ENCODE measurements around the gene MMRN1. TPM values are rescaled to one million over a fixed set of nuclear protein-coding genes. Genes with fewer than 3 reads are reported as not detected.

The MMRN1 gene
- total RNA-seq, 4 donors from 2014 or later, result 3.0 to 27.9 (median 8.0) TPM

GRCh38 chr4:89860971-89861370 lies 33.7 kb upstream of the MMRN1 start:
- intact Hi-C loops (cut with DNase I; ENCODE audit: low total_unique reads) (no loop called here), in situ Hi-C loops (cut with MboI; ENCODE audit: low pct_ligation_motif_present in 1 of 4, low pct_unique_long_range_greater_than_20kb in 1 of 4, low sequenced_read_pairs in 3 of 4) (no loop called here)
- Histone ChIP-seq H3K4me1 (no peaks in the 10 kb centered on the region), H3K27ac (no peak overlapping the region), H3K27me3 (no peaks in the 10 kb centered on the region), H3K36me3 (no peaks in the 10 kb centered on the region), H3K9me3 (no peaks in the 10 kb centered on the region), H3K4me3 (no peak overlapping the region)
- TF ChIP-seq POLR2A (IDR thresholded peaks at IDR 0.05) (no peak), CTCF (IDR thresholded peaks at IDR 0.05) (no peak), POLR2AphosphoS5 (IDR thresholded peaks at IDR 0.05) (no peak), EP300 (IDR thresholded peaks at IDR 0.05; ENCODE audit: low read depth) (no peak)
- WGBS, 2 donors (ENCODE audit: low coverage in 1 of 2), result 93 to 100% methylated on average over 3 to 5 of the region's 5 CpGs
- no peak for DNase-seq

GRCh38 chr4:89863533-89863932 lies 31.1 kb upstream of the MMRN1 start:
- in situ Hi-C loops (cut with MboI; ENCODE audit: low pct_ligation_motif_present in 1 of 4, low pct_unique_long_range_greater_than_20kb in 1 of 4, low sequenced_read_pairs in 3 of 4), result no loop called here

GRCh38 chr4:89868276-89868675 lies 26.4 kb upstream of the MMRN1 start:
- Histone ChIP-seq H3K27ac (no peak overlapping the region), H3K9me3 (no peaks in the 10 kb centered on the region), H3K36me3 (no peaks in the 10 kb centered on the region), H3K4me3 (no peak overlapping the region), H3K4me1 (no peaks in the 10 kb centered on the region), H3K27me3 (no peaks in the 10 kb centered on the region)
- in situ Hi-C loops (cut with MboI; ENCODE audit: low pct_ligation_motif_present in 1 of 4, low pct_unique_long_range_greater_than_20kb in 1 of 4, low sequenced_read_pairs in 3 of 4) (no loop called here), intact Hi-C loops (cut with DNase I; ENCODE audit: low total_unique reads) (no loop called here)
- TF ChIP-seq POLR2A (IDR thresholded peaks at IDR 0.05), result no peak
- TF ChIP-seq POLR2AphosphoS5 (IDR thresholded peaks at IDR 0.05), result no peak
- no peak for TF ChIP-seq EP300 (IDR thresholded peaks at IDR 0.05; ENCODE audit: low read depth)
- TF ChIP-seq CTCF (IDR thresholded peaks at IDR 0.05), result no peak
- DNase-seq, result no peak

More at GRCh38 chr4:89863533-89863932, 31.1 kb upstream of the MMRN1 start:
- TF ChIP-seq EP300 (IDR thresholded peaks at IDR 0.05; ENCODE audit: low read depth), result no peak
- no peak for TF ChIP-seq POLR2AphosphoS5 (IDR thresholded peaks at IDR 0.05)
- no peak for TF ChIP-seq POLR2A (IDR thresholded peaks at IDR 0.05)
- no peak for TF ChIP-seq CTCF (IDR thresholded peaks at IDR 0.05)
- Histone ChIP-seq H3K9me3 (no peaks in the 10 kb centered on the region), H3K4me3 (no peak overlapping the region), H3K36me3 (no peaks in the 10 kb centered on the region), H3K27me3 (no peaks in the 10 kb centered on the region), H3K27ac (no peak overlapping the region), H3K4me1 (no peaks in the 10 kb centered on the region)
- intact Hi-C loops (cut with DNase I; ENCODE audit: low total_unique reads), result no loop called here
- no peak for DNase-seq
- 72 to 87% methylated on average over 5 of the region's 5 CpGs for WGBS, 2 donors (ENCODE audit: low coverage in 1 of 2)

GRCh38 chr4:89868999-89869589 lies 25.6 kb upstream of the MMRN1 start:
- Histone ChIP-seq H3K27ac (no peak overlapping the region), H3K27me3 (no peaks in the 10 kb centered on the region), H3K4me1 (no peaks in the 10 kb centered on the region), H3K9me3 (no peaks in the 10 kb centered on the region), H3K4me3 (no peak overlapping the region), H3K36me3 (no peaks in the 10 kb centered on the region)
- TF ChIP-seq POLR2A (IDR thresholded peaks at IDR 0.05), result no peak
- TF ChIP-seq CTCF (IDR thresholded peaks at IDR 0.05), result peak; percentile 14 to 48 (median 38)
- intact Hi-C loops (cut with DNase I; ENCODE audit: low total_unique reads), result no loop called here
- in situ Hi-C loops (cut with MboI; ENCODE audit: low pct_ligation_motif_present in 1 of 4, low pct_unique_long_range_greater_than_20kb in 1 of 4, low sequenced_read_pairs in 3 of 4), result no loop called here
- no peak for DNase-seq
- 49 to 60% methylated on average over 2 of the region's 2 CpGs for WGBS, 2 donors (ENCODE audit: low coverage in 1 of 2)

All from transverse colon (tissue), 4 donors.